ENCODE measurements around the gene GNA15.
"Not testable (repeated sequence)": the region's sequence is repeated elsewhere in the genome, so short reads cannot be mapped to it uniquely, and the experiment has no call there.

GNA15 gene

DNA sequence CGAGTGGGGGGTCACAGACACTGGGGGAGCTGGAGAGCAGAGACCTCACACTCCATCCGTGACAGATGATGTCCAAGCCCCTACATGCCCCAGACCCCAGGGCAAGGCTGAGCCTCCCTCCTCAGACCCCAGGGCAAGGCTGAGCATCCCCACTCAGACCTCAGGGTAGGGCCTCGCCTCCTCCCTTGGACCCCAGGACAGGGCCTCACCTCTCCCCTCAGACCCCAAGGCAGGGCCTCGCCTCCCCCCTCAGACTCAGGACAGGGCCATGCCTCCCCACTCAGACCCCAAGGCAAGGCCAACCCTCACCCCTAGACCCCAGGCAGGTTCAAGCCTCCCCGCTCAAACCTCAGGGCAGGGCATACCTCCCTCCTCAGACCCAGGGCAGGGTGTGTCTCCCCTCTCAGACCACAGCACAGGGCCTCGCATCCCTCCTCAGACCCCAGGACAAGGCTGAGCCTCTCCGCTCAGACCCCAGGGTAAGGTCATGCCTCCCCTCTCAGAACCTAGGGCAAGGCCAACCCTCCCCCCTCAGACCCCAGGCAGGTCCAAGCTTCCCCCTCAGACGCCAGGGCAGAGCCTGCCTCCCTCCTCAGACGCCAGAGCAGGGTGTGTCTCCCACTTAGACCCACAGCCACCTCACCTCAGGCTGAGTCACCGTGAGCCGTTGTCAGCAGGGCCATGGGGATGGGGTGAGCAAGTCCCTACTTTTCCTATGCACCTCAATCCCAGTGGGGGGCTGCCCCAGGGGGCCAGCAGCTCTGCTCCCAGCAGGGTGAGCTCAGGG is 41.1 kb downstream of the GNA15 start:
- FAIRE-seq, result no peak

DNA sequence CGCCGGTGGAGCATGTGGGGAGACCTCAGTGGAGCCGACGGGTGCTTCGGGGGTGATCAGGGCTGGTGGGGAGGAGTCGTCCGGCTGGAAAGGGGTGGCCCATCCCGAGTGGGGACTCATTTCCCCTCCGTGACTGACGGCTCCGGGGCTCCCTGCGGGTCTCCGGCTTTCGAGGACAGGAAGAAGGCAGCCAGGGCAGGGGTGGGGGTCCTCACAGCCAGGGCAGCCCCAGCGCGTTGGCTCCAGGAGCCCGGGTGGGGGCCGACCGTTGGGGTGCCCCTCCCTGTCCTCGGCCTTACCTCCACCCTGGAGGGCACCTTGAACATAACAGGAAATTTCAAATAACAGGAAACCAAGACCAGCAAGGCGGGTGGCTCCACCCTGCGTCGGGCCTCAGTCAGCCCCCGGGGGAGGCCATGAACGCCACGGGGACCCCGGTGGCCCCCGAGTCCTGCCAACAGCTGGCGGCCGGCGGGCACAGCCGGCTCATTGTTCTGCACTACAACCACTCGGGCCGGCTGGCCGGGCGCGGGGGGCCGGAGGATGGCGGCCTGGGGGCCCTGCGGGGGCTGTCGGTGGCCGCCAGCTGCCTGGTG is 42.6 kb downstream of the GNA15 start, which contains the start of gene S1PR4:
Gene S1PR4 (plus strand): TSS at position 393 of the 596 bp plus-strand sequence. CDS start 24 bp downstream, at position 417.
- no peak for FAIRE-seq

DNA sequence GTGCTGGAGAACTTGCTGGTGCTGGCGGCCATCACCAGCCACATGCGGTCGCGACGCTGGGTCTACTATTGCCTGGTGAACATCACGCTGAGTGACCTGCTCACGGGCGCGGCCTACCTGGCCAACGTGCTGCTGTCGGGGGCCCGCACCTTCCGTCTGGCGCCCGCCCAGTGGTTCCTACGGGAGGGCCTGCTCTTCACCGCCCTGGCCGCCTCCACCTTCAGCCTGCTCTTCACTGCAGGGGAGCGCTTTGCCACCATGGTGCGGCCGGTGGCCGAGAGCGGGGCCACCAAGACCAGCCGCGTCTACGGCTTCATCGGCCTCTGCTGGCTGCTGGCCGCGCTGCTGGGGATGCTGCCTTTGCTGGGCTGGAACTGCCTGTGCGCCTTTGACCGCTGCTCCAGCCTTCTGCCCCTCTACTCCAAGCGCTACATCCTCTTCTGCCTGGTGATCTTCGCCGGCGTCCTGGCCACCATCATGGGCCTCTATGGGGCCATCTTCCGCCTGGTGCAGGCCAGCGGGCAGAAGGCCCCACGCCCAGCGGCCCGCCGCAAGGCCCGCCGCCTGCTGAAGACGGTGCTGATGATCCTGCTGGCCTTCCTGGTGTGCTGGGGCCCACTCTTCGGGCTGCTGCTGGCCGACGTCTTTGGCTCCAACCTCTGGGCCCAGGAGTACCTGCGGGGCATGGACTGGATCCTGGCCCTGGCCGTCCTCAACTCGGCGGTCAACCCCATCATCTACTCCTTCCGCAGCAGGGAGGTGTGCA is 43.3 kb downstream of the GNA15 start:
- no peak for FAIRE-seq

DNA sequence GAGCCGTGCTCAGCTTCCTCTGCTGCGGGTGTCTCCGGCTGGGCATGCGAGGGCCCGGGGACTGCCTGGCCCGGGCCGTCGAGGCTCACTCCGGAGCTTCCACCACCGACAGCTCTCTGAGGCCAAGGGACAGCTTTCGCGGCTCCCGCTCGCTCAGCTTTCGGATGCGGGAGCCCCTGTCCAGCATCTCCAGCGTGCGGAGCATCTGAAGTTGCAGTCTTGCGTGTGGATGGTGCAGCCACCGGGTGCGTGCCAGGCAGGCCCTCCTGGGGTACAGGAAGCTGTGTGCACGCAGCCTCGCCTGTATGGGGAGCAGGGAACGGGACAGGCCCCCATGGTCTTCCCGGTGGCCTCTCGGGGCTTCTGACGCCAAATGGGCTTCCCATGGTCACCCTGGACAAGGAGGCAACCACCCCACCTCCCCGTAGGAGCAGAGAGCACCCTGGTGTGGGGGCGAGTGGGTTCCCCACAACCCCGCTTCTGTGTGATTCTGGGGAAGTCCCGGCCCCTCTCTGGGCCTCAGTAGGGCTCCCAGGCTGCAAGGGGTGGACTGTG is 44.0 kb downstream of the GNA15 start:
- no peak for FAIRE-seq

DNA sequence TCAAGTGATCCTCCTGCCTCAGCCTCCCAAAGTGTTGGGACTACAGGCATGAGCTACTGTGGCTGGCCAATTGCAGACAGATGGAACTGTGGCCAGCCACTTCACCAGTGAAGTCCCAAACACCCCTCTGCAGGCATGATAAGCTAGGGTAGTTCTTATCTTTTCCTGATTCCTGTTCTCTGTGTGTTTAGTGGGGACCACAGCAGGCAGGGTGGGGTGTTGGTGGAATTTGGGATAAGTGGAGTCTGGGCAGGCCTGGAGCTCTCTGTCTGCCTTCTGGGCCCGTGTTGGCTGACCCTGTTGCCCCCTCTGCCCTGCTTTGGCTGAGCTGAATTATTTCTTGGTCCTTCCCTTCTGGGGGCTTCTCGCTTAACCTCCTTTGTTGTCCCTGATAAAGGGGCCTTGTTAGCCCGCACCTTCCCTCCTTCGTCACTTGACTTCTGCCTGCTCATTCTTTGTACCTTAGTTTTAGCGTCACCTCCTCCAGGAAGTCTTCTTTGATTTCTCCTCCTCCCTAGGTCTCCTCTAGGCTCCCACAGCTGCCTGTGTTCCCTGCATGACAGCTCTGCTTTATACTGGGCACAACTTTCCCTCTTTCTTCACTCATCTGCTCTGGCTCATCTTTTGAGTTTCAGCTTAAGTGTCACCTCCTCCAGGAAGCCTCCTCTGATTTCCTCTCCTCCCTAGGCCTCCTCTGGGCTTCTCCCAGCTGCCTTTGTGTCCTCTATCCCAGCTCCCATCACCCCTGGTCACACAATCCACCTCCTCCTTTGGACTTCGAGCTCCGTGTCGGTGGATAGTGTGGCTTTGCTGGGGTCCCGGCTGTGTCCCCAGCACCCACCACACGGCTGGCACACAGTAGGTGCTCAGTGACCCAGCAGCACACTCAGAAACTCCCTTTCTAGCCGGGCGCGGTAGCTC is 48.1 kb downstream of the GNA15 start:
- FAIRE-seq, result no peak

DNA sequence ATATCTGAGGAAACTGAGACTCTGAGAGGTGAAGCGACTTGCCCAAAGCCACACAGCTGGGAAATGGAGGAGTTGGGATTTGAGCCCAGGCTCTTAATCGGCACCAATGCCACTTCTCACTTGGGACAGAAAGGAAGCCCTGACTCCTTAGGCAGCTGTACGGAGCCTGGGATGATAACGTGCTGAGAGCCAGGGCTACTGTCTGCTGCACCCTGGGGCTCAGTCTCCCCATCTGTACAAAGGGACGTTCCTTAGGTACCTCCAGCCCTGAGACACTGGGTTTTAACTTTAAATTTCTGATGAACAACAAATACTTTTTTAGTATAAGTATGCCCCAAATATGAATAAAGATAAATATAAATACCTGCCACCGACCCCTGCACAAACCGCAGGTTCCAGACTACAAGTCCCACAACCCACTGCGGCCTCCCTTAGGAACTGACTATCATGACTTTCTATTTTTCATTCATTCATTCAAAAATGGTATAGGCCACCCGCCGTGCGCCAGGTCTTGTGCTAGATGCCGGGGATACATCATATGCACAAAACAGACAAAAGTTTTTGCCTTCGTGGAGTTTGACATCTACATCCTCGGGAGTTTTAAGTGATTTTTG is 49.1 kb downstream of the GNA15 start:
- no peak for FAIRE-seq

DNA sequence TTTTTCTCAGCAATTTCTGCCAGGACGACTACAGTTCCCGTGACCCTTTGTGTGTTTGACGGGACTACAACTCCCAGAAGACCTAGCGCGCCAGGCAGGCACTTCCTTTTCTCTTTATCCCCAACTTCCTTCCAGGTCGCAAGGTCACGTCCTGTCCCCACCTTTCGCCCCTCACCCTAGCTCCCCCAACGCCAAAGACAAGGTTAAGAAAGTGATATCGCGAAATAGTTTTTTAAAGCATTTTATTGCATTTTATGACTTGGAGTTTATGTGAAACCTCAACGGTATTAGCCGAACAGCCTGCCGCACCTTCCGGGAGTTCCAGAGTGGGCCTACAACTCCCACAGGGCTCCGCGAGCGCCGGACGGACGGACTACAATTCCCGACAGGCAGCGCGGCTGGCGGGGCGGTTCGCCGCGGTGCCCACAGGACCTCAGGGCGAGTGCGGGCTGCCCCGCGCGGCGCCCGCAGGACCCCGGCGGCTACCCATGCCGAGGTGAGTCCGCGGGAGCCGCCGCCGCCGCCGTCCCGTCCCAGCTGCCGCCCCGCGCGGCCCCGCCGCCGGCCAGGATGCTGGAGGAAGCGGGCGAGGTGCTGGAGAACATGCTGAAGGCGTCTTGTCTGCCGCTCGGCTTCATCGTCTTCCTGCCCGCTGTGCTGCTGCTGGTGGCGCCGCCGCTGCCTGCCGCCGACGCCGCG is 49.8 kb downstream of the GNA15 start, which contains the start of gene NCLN:
Gene NCLN (plus strand): TSS at position 470 of the 699 bp plus-strand sequence. CDS start 101 bp downstream, at position 571.
- peak; percentile 80 for FAIRE-seq

DNA sequence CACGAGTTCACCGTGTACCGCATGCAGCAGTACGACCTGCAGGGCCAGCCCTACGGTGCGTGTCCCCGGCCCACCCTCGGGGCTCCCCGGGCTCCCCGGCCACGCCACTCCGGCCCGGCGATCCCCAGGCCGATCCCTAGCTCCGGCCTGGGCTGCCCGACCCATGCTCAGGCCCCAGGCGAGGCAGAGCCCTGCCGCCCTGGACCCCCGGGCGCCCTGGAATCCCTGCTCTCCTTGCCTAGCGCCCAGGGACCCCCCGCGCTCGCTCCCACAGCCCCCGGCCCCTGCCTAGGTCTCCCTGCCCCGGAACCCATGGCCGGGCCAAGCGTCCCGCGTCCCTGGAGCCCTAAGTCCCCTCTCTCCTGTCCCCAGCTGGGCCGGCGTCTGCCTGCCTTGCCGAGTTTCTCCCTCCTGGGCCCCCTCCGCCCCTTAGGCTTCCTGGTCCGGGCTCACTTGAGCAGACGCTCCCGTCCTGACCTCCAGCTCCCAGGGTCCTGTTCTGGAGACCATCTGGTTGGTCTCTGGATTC is 50.4 kb downstream of the GNA15 start:
- FAIRE-seq, result no peak

DNA sequence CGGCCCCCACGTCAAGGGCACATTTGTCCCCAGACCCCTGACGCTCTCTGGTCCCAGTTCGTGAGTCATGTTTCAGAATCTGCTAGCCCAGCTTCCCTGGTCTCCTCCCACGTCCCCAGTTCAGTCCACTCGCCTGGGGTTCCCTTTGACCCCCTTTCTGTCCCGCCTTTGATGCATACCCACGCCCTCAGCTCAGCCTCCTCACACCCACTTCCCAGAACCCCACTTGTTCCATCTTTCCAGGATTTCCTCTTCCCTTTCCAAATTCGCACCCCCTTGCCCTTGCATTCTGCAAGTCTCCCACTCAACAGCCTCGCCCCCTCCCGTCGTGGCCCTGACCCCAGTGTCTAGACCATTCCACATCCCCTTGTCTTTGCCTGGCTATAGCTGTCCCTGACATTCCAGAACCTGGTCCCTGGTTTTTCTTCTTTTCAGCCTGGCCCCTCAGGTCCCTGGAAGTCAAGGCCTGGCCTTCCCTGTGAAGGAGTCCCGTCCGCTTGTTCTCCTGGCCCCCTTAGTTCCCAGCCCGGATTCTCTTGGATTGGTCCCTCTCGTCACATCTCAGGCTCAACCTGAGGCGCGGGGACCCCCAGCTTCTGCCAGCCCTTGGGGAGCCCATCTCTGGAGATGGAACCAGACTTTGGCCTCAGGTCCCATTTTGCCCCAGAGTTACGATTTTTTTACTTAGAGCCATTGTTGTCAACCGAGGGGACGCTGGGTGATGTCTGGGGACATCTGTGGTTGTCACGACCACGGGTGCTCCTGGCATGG is 51.2 kb downstream of the GNA15 start:
- no peak for FAIRE-seq

DNA sequence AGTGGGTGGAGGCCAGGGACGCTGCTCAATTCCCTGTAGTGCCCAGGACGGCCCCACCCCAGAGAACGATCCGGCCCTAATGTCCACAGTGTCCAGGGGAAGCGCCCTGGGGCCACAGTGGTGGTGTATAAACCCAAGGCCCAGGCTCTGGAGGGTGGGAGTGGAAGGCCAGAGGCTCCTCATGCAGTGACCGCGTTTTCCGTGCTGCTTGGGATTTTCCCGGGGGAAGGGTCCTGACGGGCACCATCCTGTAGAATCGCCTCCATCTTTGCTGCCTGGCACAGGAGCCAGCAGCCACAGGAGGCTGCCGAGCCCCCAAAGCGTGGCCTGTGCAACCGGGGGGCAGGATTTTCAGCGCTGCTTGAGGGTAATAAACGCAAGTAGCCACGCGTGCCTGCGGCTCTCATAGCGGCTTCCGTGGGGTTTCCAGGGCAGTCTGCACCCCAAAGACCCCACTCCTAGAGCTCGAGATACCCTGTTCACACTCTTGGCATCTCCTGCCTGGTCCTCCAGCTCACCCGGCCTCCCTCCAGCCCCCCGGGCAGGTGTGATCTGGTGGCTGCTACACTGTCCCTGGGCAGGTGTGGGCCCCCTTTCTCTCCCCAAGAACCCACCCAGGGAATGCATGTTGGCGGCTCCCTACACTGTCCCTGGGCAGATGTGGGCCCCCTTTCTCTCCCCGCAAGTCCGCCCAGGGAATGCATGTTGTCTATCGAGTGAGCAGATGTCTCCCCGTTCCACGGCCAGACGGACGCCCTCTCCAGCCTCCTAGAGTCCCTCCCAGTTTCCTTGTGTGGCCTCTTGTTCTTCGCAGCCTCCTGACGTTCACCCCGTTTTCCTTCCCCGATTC is 52.1 kb downstream of the GNA15 start:
- no peak for FAIRE-seq

DNA sequence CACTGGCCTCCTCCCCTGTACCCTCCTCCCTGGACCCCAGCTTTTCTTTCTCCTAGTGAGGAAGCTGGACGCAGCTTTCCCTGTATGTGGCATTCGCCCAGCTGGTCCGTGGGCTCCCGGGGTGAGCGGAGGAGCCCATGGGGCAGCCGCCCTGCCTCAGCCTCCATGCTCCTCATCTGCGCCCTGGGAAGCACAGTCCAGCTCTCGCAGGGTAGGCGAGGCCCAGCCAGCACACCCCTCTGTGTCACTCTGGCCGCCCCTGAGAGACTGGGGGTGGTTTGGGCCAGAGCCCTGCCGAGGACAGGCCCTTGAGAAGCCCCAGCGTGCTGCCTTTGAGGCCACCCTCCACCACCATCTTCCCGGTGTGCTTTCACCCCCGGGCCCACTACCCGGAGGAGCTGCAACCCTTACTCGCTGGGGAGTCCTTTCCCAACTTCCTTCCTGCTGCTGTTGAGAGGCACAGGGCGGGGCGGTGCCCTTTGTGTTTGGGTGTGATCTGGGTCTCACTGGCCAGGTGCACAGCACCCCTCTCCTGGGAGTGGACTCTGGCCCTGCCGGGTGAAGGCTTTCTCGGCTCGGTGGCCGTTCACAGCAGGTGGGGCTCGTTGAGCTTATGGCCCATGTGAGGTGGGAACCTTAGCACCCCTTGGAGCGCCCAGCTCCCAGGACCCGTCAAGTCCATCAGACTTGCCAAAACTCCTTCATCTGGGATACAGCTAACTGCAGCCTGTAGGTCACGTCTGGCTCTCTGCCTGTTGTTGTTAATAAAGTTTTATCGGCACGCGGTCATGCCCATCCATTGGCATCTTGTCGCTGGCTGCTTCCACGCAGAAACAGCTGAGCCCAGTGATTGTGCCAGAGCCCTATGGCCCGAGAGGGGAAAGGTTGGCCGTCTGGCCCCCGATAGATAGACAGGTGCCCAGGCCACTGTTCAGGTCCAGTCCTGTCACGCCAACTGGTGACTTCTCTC is 53.1 kb downstream of the GNA15 start:
- no peak for FAIRE-seq

DNA sequence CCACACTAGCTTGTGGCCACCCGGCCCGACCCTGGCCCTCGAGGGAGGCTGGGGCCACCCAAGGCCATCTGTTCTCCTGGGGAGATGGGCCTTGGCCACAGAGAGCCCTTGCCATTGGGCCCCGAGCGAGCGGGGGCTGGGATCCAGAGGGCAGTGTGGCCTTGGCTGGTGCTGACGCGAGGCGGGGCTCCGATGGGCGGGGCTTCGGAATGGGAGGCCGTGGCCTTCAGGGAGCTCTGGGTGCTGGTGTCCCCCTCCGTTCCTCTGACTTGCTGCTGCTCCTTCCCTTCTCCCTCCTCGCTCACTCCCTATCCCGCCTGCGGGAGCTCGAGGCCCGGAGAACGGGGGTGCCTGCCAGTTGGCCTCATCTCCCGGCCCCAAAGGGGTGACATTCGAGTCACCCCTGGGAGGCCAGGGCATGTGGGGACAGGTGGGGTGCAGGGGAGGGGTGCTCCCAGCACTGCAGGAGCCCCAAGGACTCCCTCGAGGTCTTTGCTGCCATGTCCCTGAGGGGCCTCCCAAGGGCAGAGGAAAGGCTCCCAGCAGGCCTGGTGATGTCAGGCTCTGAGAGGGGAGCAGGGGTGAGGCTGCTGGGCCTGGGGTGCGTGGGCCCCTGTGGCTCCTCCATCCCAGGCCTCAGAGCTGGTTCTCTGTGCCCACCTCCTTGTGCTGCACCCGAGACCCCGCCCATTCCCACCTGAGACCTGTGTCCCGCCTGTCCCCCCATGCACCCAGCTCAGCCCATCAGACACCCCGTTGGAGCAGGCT is 54.1 kb downstream of the GNA15 start:
- no peak for FAIRE-seq

DNA sequence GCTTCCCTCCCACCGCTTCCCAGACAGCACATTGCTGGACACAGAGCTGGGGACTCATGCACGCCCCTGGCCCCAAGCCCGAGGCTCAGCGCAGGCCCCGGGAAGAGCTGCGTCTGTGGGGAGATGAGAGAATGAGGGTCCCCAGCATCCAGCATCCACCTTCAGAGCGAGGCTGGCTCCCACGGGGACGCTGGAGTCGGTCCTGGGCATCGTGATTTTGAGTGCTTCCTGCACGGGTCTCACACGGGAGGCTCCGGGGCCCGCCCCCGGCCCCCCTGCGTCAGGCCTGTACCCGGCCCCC is 54.6 kb downstream of the GNA15 start:
- no peak for FAIRE-seq

DNA sequence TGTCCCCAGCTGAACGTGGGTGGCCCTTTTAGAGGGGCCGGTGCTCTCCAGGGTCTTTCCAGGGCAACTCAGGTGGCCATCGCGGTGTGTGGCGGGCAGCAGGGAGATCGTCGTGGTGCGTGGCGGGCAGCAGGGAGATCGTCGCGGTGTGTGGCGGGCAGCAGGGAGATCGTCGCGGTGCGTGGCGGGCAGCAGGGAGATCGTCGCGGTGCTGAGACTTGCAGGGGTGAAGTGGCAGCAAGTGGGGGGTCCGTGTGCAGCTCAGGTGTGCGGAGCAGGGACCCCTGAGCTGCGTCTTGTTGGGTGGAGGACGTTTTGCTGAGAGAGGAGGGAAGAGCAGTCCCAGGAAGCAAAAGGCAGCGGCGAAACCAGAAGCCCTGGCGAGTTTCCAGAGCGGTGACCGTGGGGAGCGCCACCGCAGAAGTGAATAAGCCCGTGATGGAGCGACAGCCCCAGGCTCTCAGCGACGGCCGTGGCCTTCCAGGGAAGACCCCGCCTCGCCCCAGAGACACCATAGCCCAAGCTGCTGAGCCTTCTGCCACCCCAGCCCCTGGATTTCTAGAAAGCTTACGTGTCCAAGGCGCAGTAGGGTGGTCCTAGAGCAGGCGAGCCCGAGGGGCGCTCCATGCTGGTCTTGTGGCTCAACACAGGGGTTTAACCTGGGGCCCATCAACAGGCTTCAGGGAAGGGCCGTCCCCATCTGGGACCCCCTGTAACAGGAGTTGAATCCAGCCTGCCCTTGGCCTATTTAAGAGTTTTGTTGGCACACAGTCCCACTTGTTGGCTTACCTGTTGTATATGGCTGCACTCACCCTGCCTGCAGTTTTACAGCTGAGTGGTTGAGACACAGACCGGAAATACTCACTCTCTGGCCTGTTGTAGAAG is 55.3 kb downstream of the GNA15 start:
- FAIRE-seq, result no peak

DNA sequence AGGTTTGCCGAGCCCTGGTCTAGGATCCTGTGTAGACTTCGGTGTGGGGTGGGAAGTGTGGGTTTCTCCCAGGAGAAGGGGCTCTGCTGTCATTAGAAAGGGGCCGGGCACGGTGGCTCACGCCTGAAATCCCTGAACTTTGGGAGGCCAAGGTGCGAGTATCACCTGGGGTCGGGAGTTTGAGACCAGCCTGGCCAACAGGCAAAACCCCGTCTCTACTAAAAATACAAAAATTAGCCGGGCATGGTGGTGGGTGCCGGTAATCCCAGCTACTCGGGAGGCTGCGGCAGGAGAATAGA is 55.9 kb downstream of the GNA15 start:
- not testable (repeated sequence) for FAIRE-seq

DNA sequence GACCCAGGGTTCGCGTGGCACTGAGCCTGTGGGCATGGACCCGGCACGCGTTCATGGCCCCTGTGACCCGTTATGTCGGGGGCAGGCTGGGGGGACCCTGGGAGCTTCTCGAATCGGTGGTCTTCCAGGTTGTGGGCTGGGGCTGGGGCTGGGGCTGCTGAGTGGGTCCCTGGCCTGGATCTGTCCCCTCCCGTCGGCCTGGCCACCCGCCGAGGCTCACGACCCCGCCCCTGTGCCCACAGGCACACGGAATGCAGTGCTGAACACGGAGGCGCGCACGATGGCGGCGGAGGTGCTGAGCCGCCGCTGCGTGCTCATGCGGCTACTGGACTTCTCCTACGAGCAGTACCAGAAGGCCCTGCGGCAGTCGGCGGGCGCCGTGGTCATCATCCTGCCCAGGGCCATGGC is 56.4 kb downstream of the GNA15 start:
- FAIRE-seq, result no peak

Data from colon (tissue), 2 donors.